Lower leg skin (tissue), 3 donors: ENCODE results near the gene FARS2.

Source experiments
- POLR2A ChIP-seq, 2 donors: fragments of 450-650 bp; IDR thresholded peaks; one replicate each; pipeline ENCODE4 v1.6.1; 2016 to 2017; ENCODE audit warnings: antibody characterized with exemption in 2 of 2, mild to moderate bottlenecking in 1 of 2, moderate library complexity in 1 of 2
- TF ChIP-seq, protein P1 (sequence below), 3 donors: fragments of 450-650 bp; IDR thresholded peaks; one replicate each; pipeline ENCODE4 v1.5.1; 2016; ENCODE audit warnings: antibody characterized with exemption in 3 of 3, mild to moderate bottlenecking in 3 of 3, moderate library complexity in 2 of 3

- TF ChIP-seq, protein P1, sequence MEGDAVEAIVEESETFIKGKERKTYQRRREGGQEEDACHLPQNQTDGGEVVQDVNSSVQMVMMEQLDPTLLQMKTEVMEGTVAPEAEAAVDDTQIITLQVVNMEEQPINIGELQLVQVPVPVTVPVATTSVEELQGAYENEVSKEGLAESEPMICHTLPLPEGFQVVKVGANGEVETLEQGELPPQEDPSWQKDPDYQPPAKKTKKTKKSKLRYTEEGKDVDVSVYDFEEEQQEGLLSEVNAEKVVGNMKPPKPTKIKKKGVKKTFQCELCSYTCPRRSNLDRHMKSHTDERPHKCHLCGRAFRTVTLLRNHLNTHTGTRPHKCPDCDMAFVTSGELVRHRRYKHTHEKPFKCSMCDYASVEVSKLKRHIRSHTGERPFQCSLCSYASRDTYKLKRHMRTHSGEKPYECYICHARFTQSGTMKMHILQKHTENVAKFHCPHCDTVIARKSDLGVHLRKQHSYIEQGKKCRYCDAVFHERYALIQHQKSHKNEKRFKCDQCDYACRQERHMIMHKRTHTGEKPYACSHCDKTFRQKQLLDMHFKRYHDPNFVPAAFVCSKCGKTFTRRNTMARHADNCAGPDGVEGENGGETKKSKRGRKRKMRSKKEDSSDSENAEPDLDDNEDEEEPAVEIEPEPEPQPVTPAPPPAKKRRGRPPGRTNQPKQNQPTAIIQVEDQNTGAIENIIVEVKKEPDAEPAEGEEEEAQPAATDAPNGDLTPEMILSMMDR (IDR thresholded peaks at IDR 0.05): no peak
- no peak for TF ChIP-seq POLR2A (IDR thresholded peaks at IDR 0.05)
These were observed 203.0 kb downstream of the FARS2 start for GRCh38 chr6:5464099-5464885.
